K562 (cell line): Measurements from ENCODE around the gene MICAL1. TPM values are rescaled to one million over a fixed set of nuclear protein-coding genes. Genes with fewer than 3 reads are reported as not detected.

Experiments
- ATAC-seq: fragments of 200-7000 bp; cut with Tn5 transposase; 3 replicates; pipeline ENCODE4 v1.9.1; 2020; ENCODE audit warnings: moderate library complexity
- BruUV-seq: library from RNA; stranded (reverse); fragments of 400-500 nt; replicated peaks from 2 replicates; lab custom pipeline; 2021; lab: Mats Ljungman, UMichigan
- CTCF ChIA-PET: fragments of 300-600 bp; formaldehyde crosslinking; extraction: SDS; loops from one replicate; lab custom pipeline; 2021; ENCODE audit warnings: low intra/inter-chr PET ratio; lab: Yijun Ruan, JAX
- POLR2A ChIA-PET: fragments of 300-600, 350-650 bp; sonication (Branson Sonifier 250); formaldehyde crosslinking; extraction: SDS; loops from one replicate; lab custom pipeline; 2021; ENCODE audit warnings: antibody characterized with exemption, inconsistent platforms; lab: Yijun Ruan, JAX
- DNase-seq, 4 experiments: peaks; one replicate each; pipeline versions ENCODE4 v3.0.0 to v3.0.0-alpha.2; 2011 to 2018; ENCODE audit warnings: low spot score in 3 of 4, mixed read lengths in 3 of 4; ENCODE audit errors: extremely low read depth in 1 of 4
- FAIRE-seq: peaks from 2 replicates; lab custom pipeline; 2011; peaks lifted over from hg19 to GRCh38; lab: Jason Lieb, UNC
- H2AFZ ChIP-seq: 2 replicates; pipeline ENCODE4 v1.6.0; 2011; ENCODE audit warnings: low read depth, low read length, control low read depth, inconsistent platforms
- H3K27ac ChIP-seq: fragments of 200-600 bp; 3 replicates; pipeline ENCODE4 v1.8.0; 2011; ENCODE audit warnings: low read depth, mild to moderate bottlenecking, control low read depth, inconsistent platforms, low read length, moderate library complexity, mixed read lengths; ENCODE audit errors: extremely low read depth
- H3K27me3 ChIP-seq, 2 experiments: fragments of 300-600 bp in 1 of 2; 2 replicates in 1 of 2; 3 replicates in 1 of 2; pipeline versions ENCODE4 v1.6.0 to v1.8.0; 2011; ENCODE audit warnings: inconsistent platforms in 2 of 2, low read length in 2 of 2, mild to moderate bottlenecking in 1 of 2, mixed read lengths in 1 of 2, moderate library complexity in 1 of 2; ENCODE audit not compliant: control insufficient read depth in 2 of 2, insufficient read depth in 2 of 2
- H3K36me3 ChIP-seq: fragments of 300-600 bp; 3 replicates; pipeline ENCODE4 v1.8.0; 2011; ENCODE audit warnings: mild to moderate bottlenecking, low read length, inconsistent platforms; ENCODE audit not compliant: control insufficient read depth, insufficient read depth
- H3K4me1 ChIP-seq, 2 experiments: fragments of 200-600 bp in 1 of 2; replicated peaks in 1 of 2; 2 replicates in 1 of 2; 3 replicates in 1 of 2; pipeline versions ENCODE4 v1.5.1 to v1.8.0; 2011; ENCODE audit warnings: inconsistent platforms in 2 of 2, low read length in 2 of 2, mild to moderate bottlenecking in 1 of 2, mixed read lengths in 1 of 2, moderate library complexity in 1 of 2; ENCODE audit not compliant: control insufficient read depth in 2 of 2, insufficient read depth in 2 of 2
- H3K4me2 ChIP-seq: 2 replicates; pipeline ENCODE4 v1.6.1; 2011; ENCODE audit warnings: low read length, control low read depth, inconsistent platforms, mixed read lengths; ENCODE audit not compliant: insufficient read depth
- H3K4me3 ChIP-seq: fragments of 200-600 bp; sonication (generic), shearing (Covaris generic); 2 replicates; pipeline ENCODE4 v1.5.1; 2016; ENCODE audit warnings: control low read depth, inconsistent platforms
- H3K79me2 ChIP-seq: fragments of 200-600 bp; 3 replicates; pipeline ENCODE4 v1.8.0; 2011; ENCODE audit warnings: low read length, inconsistent platforms; ENCODE audit not compliant: control insufficient read depth, insufficient read depth
- H3K9ac ChIP-seq, 2 experiments: 2 replicates each; pipeline versions ENCODE4 v1.6.0 to v1.6.1; 2011; ENCODE audit warnings: low read depth in 2 of 2, low read length in 2 of 2, control low read depth in 1 of 2, inconsistent platforms in 1 of 2, mild to moderate bottlenecking in 1 of 2, mixed read lengths in 1 of 2; ENCODE audit not compliant: insufficient read depth in 1 of 2
- H3K9me1 ChIP-seq: one replicate; pipeline ENCODE4 v1.6.0; 2011; ENCODE audit warnings: inconsistent platforms, mild to moderate bottlenecking, low read length, moderate library complexity; ENCODE audit not compliant: control insufficient read depth, insufficient read depth
- H3K9me3 ChIP-seq: replicated peaks from 2 replicates; pipeline ENCODE4 v1.5.1; 2011; ENCODE audit warnings: low read depth, low read length, inconsistent platforms; ENCODE audit not compliant: control insufficient read depth, insufficient read depth
- H4K20me1 ChIP-seq: replicated peaks from 2 replicates; pipeline ENCODE4 v1.6.1; 2011; ENCODE audit warnings: low read length, inconsistent platforms, mixed read lengths; ENCODE audit not compliant: control insufficient read depth, insufficient read depth
- BRF1 ChIP-seq: IDR thresholded peaks from 3 replicates; pipeline ENCODE4 v1.6.1; 2011; ENCODE audit warnings: borderline replicate concordance, mild to moderate bottlenecking; ENCODE audit not compliant: insufficient read length; ENCODE audit errors: extremely low read depth
- MTA3 ChIP-seq: fragments of 450-650 bp; formaldehyde crosslinking; IDR thresholded peaks from 2 replicates; pipeline ENCODE4 v1.6.1; 2017; ENCODE audit warnings: mild to moderate bottlenecking, borderline replicate concordance
- ZNF121 ChIP-seq: sonication (generic); formaldehyde crosslinking; conservative IDR thresholded peaks from 2 replicates; pipeline ENCODE4 v1.8.0; 2022; ENCODE audit warnings: missing genetic modification reagents
- WGBS: fragments of 100-300 bp; shearing (Covaris generic); methylation state at CpG from one replicate; pipeline ENCODE4 v1.1.6; 2016; ENCODE audit warnings: low coverage, mixed read lengths; ENCODE audit not compliant: insufficient coverage; ENCODE audit errors: missing lambda C conversion rate; 5-methylcytosine and 5-hydroxymethylcytosine counted together
- in situ Hi-C: fragments of 300-500 bp; cut with MboI; formaldehyde crosslinking; loops from 4 replicates; pipeline ENCODE4 v1.15.0; 2018; ENCODE audit warnings: inconsistent platforms, mixed read lengths
- intact Hi-C: fragments of 100-400 bp; cut with micrococcal nuclease; formaldehyde crosslinking; loops from 2 replicates; pipeline ENCODE4 v1.14.2; 2022
- polyA plus RNA-seq, 8 experiments: library from polyadenylated mRNA; depleted of rRNA in 4 of 8; stranded (reverse) in 5 of 8; unstranded in 3 of 8; fragments of >200 nt; fragmentation: Nextera tagmentation in 2 of 8; fragmentation: Illumina TruSeq in 1 of 8; extraction: Ambion mirVana in 2 of 8; extraction: Trizol in 1 of 8; gene quantifications; 2 replicates each; pipeline versions ENCODE4 v1.2.1 to v1.2.3, GENCODE V29; 2011 to 2014; ENCODE audit warnings: inconsistent platforms in 1 of 8, missing spikeins in 1 of 8
- total RNA-seq, 7 experiments: library from RNA; depleted of rRNA in 6 of 7; stranded (reverse); fragments of >200 nt in 6 of 7; fragmentation: Illumina TruSeq in 2 of 7; extraction: Trizol in 2 of 7; gene quantifications; 2 replicates each; pipeline versions ENCODE4 v1.2.1 to v1.2.3, GENCODE V29; 2011 to 2021; ENCODE audit warnings: low replicate concordance in 1 of 7
- TF ChIP-seq, protein P1 (sequence below): fragments of 250-450 bp; sonication (Bioruptor Pico); IDR thresholded peaks from 2 replicates; pipeline ENCODE4 v1.9.0; 2021; ENCODE audit warnings: mild to moderate bottlenecking

Gene MICAL1
- total and polyA plus RNA-seq, 9 of the 15 experiments (the other 6 are each of a cell fraction or from before 2014, with no cell fraction given) = 0.07 to 15.2 (median 7.0) TPM

GRCh38 chr6:109477184-109477583, 21.6 kb upstream of the MICAL1 start:
- TF ChIP-seq ZNF121 (peak; percentile 60), BRF1 (no peak)
- Histone ChIP-seq H3K27ac (no peak overlapping the region), H3K9ac (peak overlapping the region in 1 of 2 experiments; percentile 68; a peak in 2 of 4 replicates), H3K27me3 (no peaks in the 10 kb centered on the region), H3K36me3 (peaks cover 88% of the 10 kb centered on the region), H4K20me1 (0 out of 2 replicates have a peak, but pooled peaks cover 3% of the 10 kb centered on the region), H3K79me2 (peaks cover 58% of the 10 kb centered on the region), H3K4me3 (no peak overlapping the region), H2AFZ (no peak overlapping the region), H3K9me1 (peaks cover 3% of the 10 kb centered on the region), H3K9me3 (no peaks in the 10 kb centered on the region), H3K4me1 (peaks cover 18 to 34% of the 10 kb centered on the region in 2 experiments), H3K4me2 (no peak overlapping the region)
- no peak for ATAC-seq
- in situ Hi-C loops (no loop called here), intact Hi-C loops (no loop called here)
- no TSS peak for BruUV-seq
- FAIRE-seq = no peak
- POLR2A ChIA-PET = interaction anchor here (0.6 kb wide), 1 partner anchor 173 kb away, joined by 3 read pairs; no protein-coding TSS in a partner anchor
- CTCF ChIA-PET = no interaction called here
- WGBS = 78% methylated on average over 2 of the region's 2 CpGs
- DNase-seq = no peak

GRCh38 chr6:109475625-109476024, 20.1 kb upstream of the MICAL1 start:
- Histone ChIP-seq H3K4me2 (no peak overlapping the region), H3K27me3 (no peaks in the 10 kb centered on the region), H3K9me3 (no peaks in the 10 kb centered on the region), H3K9me1 (peaks cover 3% of the 10 kb centered on the region), H2AFZ (no peak overlapping the region), H3K27ac (no peak overlapping the region), H3K9ac (no peak overlapping the region), H3K4me1 (peaks cover 6 to 20% of the 10 kb centered on the region in 2 experiments; a peak in 4 of 5 replicates), H3K79me2 (peaks cover 43% of the 10 kb centered on the region), H3K4me3 (no peak overlapping the region), H4K20me1 (0 out of 2 replicates have a peak, but pooled peaks cover 3% of the 10 kb centered on the region), H3K36me3 (peaks cover 90% of the 10 kb centered on the region)
- in situ Hi-C loops (no loop called here), intact Hi-C loops (no loop called here)
- TF ChIP-seq, protein P1, sequence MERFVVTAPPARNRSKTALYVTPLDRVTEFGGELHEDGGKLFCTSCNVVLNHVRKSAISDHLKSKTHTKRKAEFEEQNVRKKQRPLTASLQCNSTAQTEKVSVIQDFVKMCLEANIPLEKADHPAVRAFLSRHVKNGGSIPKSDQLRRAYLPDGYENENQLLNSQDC = no peak
- TF ChIP-seq MTA3 = no peak
- DNase-seq (no peak), FAIRE-seq (no peak), ATAC-seq (no peak)
- 100% methylated on average over 1 of the region's 2 CpGs for WGBS
- BruUV-seq = no TSS peak
- CTCF ChIA-PET = no interaction called here
- POLR2A ChIA-PET = no interaction called here
